Mesenchymal stem cell (in vitro differentiated cells and primary cell): ENCODE measurements around the gene LRRC28.

Experiments used
- DNase-seq: peaks from one replicate; pipeline ENCODE4 v3.0.0-alpha.2; 2013
- H2AFZ ChIP-seq: one replicate; pipeline ENCODE4 v1.6.1; 2013; ENCODE audit warnings: low read depth, mild to moderate bottlenecking, control low read depth, inconsistent platforms, low read length, moderate library complexity
- H2AK5ac ChIP-seq: 2 replicates; pipeline ENCODE4 v1.6.1; 2013; ENCODE audit warnings: low read length, moderate library complexity, mild to moderate bottlenecking, inconsistent platforms; ENCODE audit not compliant: severe bottlenecking
- H2BK120ac ChIP-seq: one replicate; pipeline ENCODE4 v1.6.1; 2013; ENCODE audit warnings: low read depth, mild to moderate bottlenecking, inconsistent platforms, low read length, moderate library complexity
- H2BK12ac ChIP-seq, 2 experiments: one replicate each; pipeline ENCODE4 v1.6.1; 2013; ENCODE audit warnings: inconsistent platforms in 2 of 2, low read length in 2 of 2, mild to moderate bottlenecking in 2 of 2, moderate library complexity in 2 of 2, control low read depth in 1 of 2
- H2BK15ac ChIP-seq: one replicate; pipeline ENCODE4 v1.6.1; 2013; ENCODE audit warnings: mild to moderate bottlenecking, low read depth, inconsistent platforms; ENCODE audit not compliant: poor library complexity, severe bottlenecking
- H2BK5ac ChIP-seq: 2 replicates; pipeline ENCODE4 v1.6.1; 2013; ENCODE audit warnings: low read depth, mild to moderate bottlenecking, low read length, control low read depth, inconsistent platforms; ENCODE audit not compliant: poor library complexity, severe bottlenecking
- H3K14ac ChIP-seq, 2 experiments: one replicate each; pipeline ENCODE4 v1.6.1; 2013; ENCODE audit warnings: inconsistent platforms in 2 of 2, low read length in 2 of 2, control low read depth in 1 of 2, mild to moderate bottlenecking in 1 of 2, moderate library complexity in 1 of 2
- H3K18ac ChIP-seq, 2 experiments: one replicate each; pipeline ENCODE4 v1.6.1; 2013; ENCODE audit warnings: inconsistent platforms in 2 of 2, low read length in 2 of 2, control low read depth in 1 of 2, low read depth in 1 of 2, mild to moderate bottlenecking in 1 of 2
- H3K23ac ChIP-seq, 2 experiments: one replicate each; pipeline ENCODE4 v1.6.1; 2013; ENCODE audit warnings: inconsistent platforms in 2 of 2, low read length in 2 of 2, mild to moderate bottlenecking in 2 of 2, moderate library complexity in 2 of 2, control low read depth in 1 of 2
- H3K27ac ChIP-seq: 2 replicates; pipeline ENCODE4 v1.5.1; 2013; ENCODE audit warnings: mild to moderate bottlenecking, moderate library complexity, low read length, control low read depth, inconsistent platforms; ENCODE audit not compliant: poor library complexity, severe bottlenecking
- H3K27me3 ChIP-seq, 2 experiments: 2 replicates each; pipeline versions ENCODE4 v1.6.1 to v1.7.0; 2013; ENCODE audit warnings: low read length in 2 of 2, mild to moderate bottlenecking in 2 of 2, moderate library complexity in 2 of 2, control low read depth in 1 of 2, inconsistent platforms in 1 of 2; ENCODE audit not compliant: control insufficient read depth in 1 of 2, insufficient read depth in 1 of 2
- H3K36me3 ChIP-seq, 2 experiments: 2 replicates each; pipeline versions ENCODE4 v1.6.1 to v1.7.0; 2013; ENCODE audit warnings: low read length in 2 of 2, control low read depth in 1 of 2, inconsistent platforms in 1 of 2, low read depth in 1 of 2, mild to moderate bottlenecking in 1 of 2; ENCODE audit not compliant: insufficient read depth in 2 of 2, control insufficient read depth in 1 of 2
- H3K4ac ChIP-seq, 2 experiments: one replicate each; pipeline ENCODE4 v1.6.1; 2013; ENCODE audit warnings: inconsistent platforms in 2 of 2, low read length in 2 of 2, mild to moderate bottlenecking in 2 of 2, moderate library complexity in 2 of 2, control low read depth in 1 of 2, low read depth in 1 of 2
- H3K4me1 ChIP-seq: 2 replicates; pipeline ENCODE4 v1.6.1; 2013; ENCODE audit warnings: low read depth, low read length, control low read depth; ENCODE audit not compliant: control insufficient read depth, insufficient read depth
- H3K4me2 ChIP-seq: 2 replicates; pipeline ENCODE4 v1.6.1; 2013; ENCODE audit warnings: low read length, mild to moderate bottlenecking, inconsistent platforms; ENCODE audit not compliant: poor library complexity, severe bottlenecking
- H3K4me3 ChIP-seq, 2 experiments: 2 replicates each; pipeline versions ENCODE4 v1.5.1 to v1.7.0; 2013; ENCODE audit warnings: low read length in 2 of 2, mild to moderate bottlenecking in 2 of 2, control low read depth in 1 of 2, low read depth in 1 of 2; ENCODE audit not compliant: insufficient read depth in 1 of 2
- H3K79me1 ChIP-seq: replicated peaks from 2 replicates; pipeline ENCODE4 v1.6.1; 2013; ENCODE audit warnings: mild to moderate bottlenecking, control low read depth, low read length, inconsistent platforms; ENCODE audit not compliant: poor library complexity, severe bottlenecking
- H3K9ac ChIP-seq: 2 replicates; pipeline ENCODE4 v1.7.0; 2013; ENCODE audit warnings: mild to moderate bottlenecking, low read length, moderate library complexity
- H3K9me3 ChIP-seq: 2 replicates; pipeline ENCODE4 v1.7.0; 2013; ENCODE audit warnings: mild to moderate bottlenecking, low read length; ENCODE audit not compliant: control insufficient read depth
- H4K8ac ChIP-seq: one replicate; pipeline ENCODE4 v1.6.1; 2013; ENCODE audit warnings: inconsistent platforms, mild to moderate bottlenecking, low read length, moderate library complexity
- H4K91ac ChIP-seq: one replicate; pipeline ENCODE4 v1.6.1; 2013; ENCODE audit warnings: mild to moderate bottlenecking, low read length, inconsistent platforms
- WGBS: methylation state at CpG from one replicate; pipeline ENCODE4 v1.1.7; 2013; ENCODE audit warnings: mixed read lengths; 5-methylcytosine and 5-hydroxymethylcytosine counted together

LRRC28 gene

GRCh38 chr15:99282586-99282985 lies 31.3 kb downstream of the LRRC28 start:
- Histone ChIP-seq H3K4me2 (no peak overlapping the region), H2BK120ac (no peak overlapping the region), H3K27me3 (no peaks in the 10 kb centered on the region), H2BK5ac (no peak overlapping the region), H4K91ac (no peak overlapping the region), H4K8ac (no peak overlapping the region), H3K79me1 (peaks cover 9% of the 10 kb centered on the region), H3K14ac (no peak overlapping the region), H3K4ac (no peak overlapping the region), H3K36me3 (peaks cover 0 to 6% of the 10 kb centered on the region in 2 experiments), H3K23ac (no peak overlapping the region), H2BK12ac (no peak overlapping the region), H2AFZ (no peak overlapping the region), H3K4me3 (no peak overlapping the region), H3K4me1 (no peaks in the 10 kb centered on the region), H2AK5ac (no peak overlapping the region), H2BK15ac (no peak overlapping the region), H3K9me3 (no peaks in the 10 kb centered on the region), H3K27ac (no peak overlapping the region), H3K18ac (no peak overlapping the region), H3K9ac (no peak overlapping the region)
- 100% methylated on average over 3 of the region's 5 CpGs for WGBS
- DNase-seq: no peak

DNA sequence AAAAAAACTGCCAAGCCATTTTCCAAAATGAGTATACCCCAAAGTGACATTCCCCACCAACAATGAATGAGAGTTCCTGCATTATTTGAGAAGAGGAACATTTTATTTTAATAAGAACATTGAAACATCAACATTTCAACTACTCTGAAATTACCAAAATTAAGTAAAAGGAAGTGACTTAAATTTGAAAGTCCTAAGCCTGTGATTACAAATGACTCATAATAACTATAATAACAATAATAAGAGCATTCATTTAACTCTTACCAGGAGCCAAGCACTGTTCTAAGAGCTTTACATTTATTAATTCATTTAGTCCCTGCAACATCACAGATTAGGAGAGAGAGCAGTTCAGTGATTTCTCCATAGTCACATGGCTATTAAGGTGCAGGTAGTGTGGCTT lies 32.4 kb downstream of the LRRC28 start:
- H3K36me3 ChIP-seq: peaks cover 0 to 8% of the 10 kb centered on the region in 2 experiments
- H2AK5ac ChIP-seq: no peak overlapping the region
- H3K4ac ChIP-seq: no peak overlapping the region
- no peak overlapping the region for H3K18ac ChIP-seq
- no peak overlapping the region for H4K8ac ChIP-seq
- H3K4me3 ChIP-seq: no peak overlapping the region
- peak overlapping the region; percentile 26 for H3K9ac ChIP-seq
- H2BK120ac ChIP-seq: no peak overlapping the region
- DNase-seq: no peak
- no peak overlapping the region for H3K14ac ChIP-seq
- no peaks in the 10 kb centered on the region for H3K27me3 ChIP-seq
- H3K79me1 ChIP-seq: peaks cover 8% of the 10 kb centered on the region
- H4K91ac ChIP-seq: no peak overlapping the region
- no peak overlapping the region for H2BK15ac ChIP-seq
- H2BK5ac ChIP-seq: no peak overlapping the region
- H3K9me3 ChIP-seq: no peaks in the 10 kb centered on the region
- no peak overlapping the region for H3K23ac ChIP-seq
- H2AFZ ChIP-seq: no peak overlapping the region
- H3K27ac ChIP-seq: no peak overlapping the region
- H3K4me1 ChIP-seq: no peaks in the 10 kb centered on the region
- H3K4me2 ChIP-seq: no peak overlapping the region
- no peak overlapping the region for H2BK12ac ChIP-seq

- Histone ChIP-seq H4K91ac (no peak overlapping the region), H3K4me2 (no peak overlapping the region), H3K4ac (no peak overlapping the region), H2AK5ac (no peak overlapping the region), H3K18ac (no peak overlapping the region), H2BK5ac (no peak overlapping the region), H3K27me3 (no peaks in the 10 kb centered on the region), H4K8ac (no peak overlapping the region), H3K14ac (no peak overlapping the region), H2BK120ac (no peak overlapping the region), H3K27ac (no peak overlapping the region), H3K4me3 (no peak overlapping the region), H3K9ac (no peak overlapping the region), H3K79me1 (peaks cover 6% of the 10 kb centered on the region), H3K36me3 (peaks cover 4 to 44% of the 10 kb centered on the region in 2 experiments), H3K4me1 (peaks cover 1% of the 10 kb centered on the region), H2BK12ac (no peak overlapping the region), H3K23ac (no peak overlapping the region), H3K9me3 (peaks cover 13% of the 10 kb centered on the region), H2BK15ac (no peak overlapping the region), H2AFZ (no peak overlapping the region)
- DNase-seq: no peak
Observed at GRCh38 chr15:99291643-99292042, 40.4 kb downstream of the LRRC28 start.

GRCh38 chr15:99295840-99296239 lies 44.6 kb downstream of the LRRC28 start:
- peaks cover 1% of the 10 kb centered on the region for H3K4me1 ChIP-seq
- H3K79me1 ChIP-seq: peaks cover 5% of the 10 kb centered on the region
- H2AFZ ChIP-seq: no peak overlapping the region
- peak overlapping the region; percentile 32 for H2AK5ac ChIP-seq
- DNase-seq: no peak
- H3K4me3 ChIP-seq: no peak overlapping the region
- H3K36me3 ChIP-seq: peaks cover 4 to 35% of the 10 kb centered on the region in 2 experiments
- no peak overlapping the region for H2BK15ac ChIP-seq
- H3K23ac ChIP-seq: no peak overlapping the region
- H2BK120ac ChIP-seq: no peak overlapping the region
- no peak overlapping the region for H3K14ac ChIP-seq
- H2BK12ac ChIP-seq: no peak overlapping the region
- H4K8ac ChIP-seq: no peak overlapping the region
- H3K4ac ChIP-seq: no peak overlapping the region
- H3K18ac ChIP-seq: peak overlapping the region in 1 of 2 experiments; percentile 61
- no peak overlapping the region for H3K9ac ChIP-seq
- H3K4me2 ChIP-seq: no peak overlapping the region
- peak overlapping the region; percentile 39 for H4K91ac ChIP-seq
- H3K27ac ChIP-seq: no peak overlapping the region
- no peaks in the 10 kb centered on the region for H3K27me3 ChIP-seq
- H2BK5ac ChIP-seq: no peak overlapping the region
- H3K9me3 ChIP-seq: peaks cover 13% of the 10 kb centered on the region
